WTC11 (cell line): ENCODE data around the gene VASN.

Experiments
- CBFB ChIP-seq: sonication (generic); formaldehyde crosslinking; IDR thresholded peaks from 2 replicates; pipeline ENCODE4 v1.8.1; 2022; ENCODE audit warnings: mild to moderate bottlenecking, low read depth, missing genetic modification reagents
- ESRRA ChIP-seq: sonication (generic); formaldehyde crosslinking; IDR thresholded peaks from 2 replicates; pipeline ENCODE4 v1.8.1; 2022; ENCODE audit warnings: mild to moderate bottlenecking, missing genetic modification reagents, borderline replicate concordance
- FOXP1 ChIP-seq: sonication (generic); formaldehyde crosslinking; IDR thresholded peaks from 2 replicates; pipeline ENCODE4 v1.8.0; 2022; ENCODE audit warnings: missing genetic modification reagents, mild to moderate bottlenecking, moderate library complexity, borderline replicate concordance
- NR3C1 ChIP-seq: sonication (generic); formaldehyde crosslinking; conservative IDR thresholded peaks from 2 replicates; pipeline ENCODE4 v1.8.1; 2023; ENCODE audit warnings: low read depth, mild to moderate bottlenecking, missing genetic modification reagents
- RELA ChIP-seq: sonication (generic); formaldehyde crosslinking; IDR thresholded peaks from 2 replicates; pipeline ENCODE4 v1.8.1; 2022; ENCODE audit warnings: missing genetic modification reagents, mild to moderate bottlenecking, borderline replicate concordance
- TEAD1 ChIP-seq: sonication (generic); formaldehyde crosslinking; IDR thresholded peaks from 2 replicates; pipeline ENCODE4 v1.8.0; 2022; ENCODE audit warnings: mild to moderate bottlenecking, missing genetic modification reagents
- ZNF423 ChIP-seq: fragments of 250-450 bp; sonication (Bioruptor Pico); IDR thresholded peaks from 2 replicates; pipeline ENCODE4 v2.1.2; 2022; ENCODE audit warnings: mild to moderate bottlenecking, moderate library complexity
- TF ChIP-seq, protein P1 (sequence below): sonication (generic); formaldehyde crosslinking; conservative IDR thresholded peaks from 2 replicates; pipeline ENCODE4 v1.8.1; 2022; ENCODE audit warnings: mild to moderate bottlenecking, missing genetic modification reagents
- TF ChIP-seq, protein P2 (sequence below): fragments of 200-600 bp; IDR thresholded peaks from 2 replicates; pipeline ENCODE4 v1.8.0; 2022; ENCODE audit warnings: antibody characterized with exemption
- TF ChIP-seq, protein P3 (sequence below): sonication (generic); formaldehyde crosslinking; IDR thresholded peaks from 2 replicates; pipeline ENCODE4 v1.8.0; 2023; ENCODE audit warnings: missing genetic modification reagents, mild to moderate bottlenecking, borderline replicate concordance
- TF ChIP-seq, protein P4 (sequence below): sonication (generic); formaldehyde crosslinking; IDR thresholded peaks from 2 replicates; pipeline ENCODE4 v1.8.1; 2022; ENCODE audit warnings: low read depth, missing genetic modification reagents, borderline replicate concordance
- TF ChIP-seq, protein P5 (sequence below): sonication (generic); formaldehyde crosslinking; IDR thresholded peaks from 2 replicates; pipeline ENCODE4 v1.8.1; 2023; ENCODE audit warnings: mild to moderate bottlenecking, moderate library complexity, missing genetic modification reagents

DNA sequence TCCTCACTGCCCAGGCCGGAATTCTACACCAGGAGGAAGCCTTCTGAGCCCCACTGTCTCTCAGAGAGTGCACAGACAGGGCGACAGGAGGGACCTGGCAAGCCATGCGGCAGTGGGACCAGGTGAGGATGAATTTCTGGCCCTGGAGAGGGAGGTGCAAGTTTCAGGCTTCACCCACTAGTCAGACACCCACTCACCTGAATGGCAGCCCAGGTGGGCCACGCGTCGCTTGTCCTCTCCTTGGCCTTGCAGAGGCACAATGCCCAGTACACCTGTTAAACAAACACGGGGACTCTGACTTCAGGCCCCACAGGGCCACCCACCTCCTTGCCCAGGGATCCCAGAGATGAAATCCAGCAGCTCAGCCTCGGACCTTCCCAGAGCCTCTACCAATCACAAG, 40.5 kb downstream of the VASN start:
- TF ChIP-seq TEAD1 (no peak), CBFB (CRISPR knock-in tag) (no peak), FOXP1 (no peak), NR3C1 (CRISPR knock-in tag) (no peak), ZNF423 (CRISPR knock-in tag) (no peak), RELA (no peak), ESRRA (CRISPR knock-in tag) (no peak)
- TF ChIP-seq, protein P1, sequence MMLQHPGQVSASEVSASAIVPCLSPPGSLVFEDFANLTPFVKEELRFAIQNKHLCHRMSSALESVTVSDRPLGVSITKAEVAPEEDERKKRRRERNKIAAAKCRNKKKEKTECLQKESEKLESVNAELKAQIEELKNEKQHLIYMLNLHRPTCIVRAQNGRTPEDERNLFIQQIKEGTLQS = no peak
- TF ChIP-seq, protein P2, sequence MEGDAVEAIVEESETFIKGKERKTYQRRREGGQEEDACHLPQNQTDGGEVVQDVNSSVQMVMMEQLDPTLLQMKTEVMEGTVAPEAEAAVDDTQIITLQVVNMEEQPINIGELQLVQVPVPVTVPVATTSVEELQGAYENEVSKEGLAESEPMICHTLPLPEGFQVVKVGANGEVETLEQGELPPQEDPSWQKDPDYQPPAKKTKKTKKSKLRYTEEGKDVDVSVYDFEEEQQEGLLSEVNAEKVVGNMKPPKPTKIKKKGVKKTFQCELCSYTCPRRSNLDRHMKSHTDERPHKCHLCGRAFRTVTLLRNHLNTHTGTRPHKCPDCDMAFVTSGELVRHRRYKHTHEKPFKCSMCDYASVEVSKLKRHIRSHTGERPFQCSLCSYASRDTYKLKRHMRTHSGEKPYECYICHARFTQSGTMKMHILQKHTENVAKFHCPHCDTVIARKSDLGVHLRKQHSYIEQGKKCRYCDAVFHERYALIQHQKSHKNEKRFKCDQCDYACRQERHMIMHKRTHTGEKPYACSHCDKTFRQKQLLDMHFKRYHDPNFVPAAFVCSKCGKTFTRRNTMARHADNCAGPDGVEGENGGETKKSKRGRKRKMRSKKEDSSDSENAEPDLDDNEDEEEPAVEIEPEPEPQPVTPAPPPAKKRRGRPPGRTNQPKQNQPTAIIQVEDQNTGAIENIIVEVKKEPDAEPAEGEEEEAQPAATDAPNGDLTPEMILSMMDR = no peak
- TF ChIP-seq, protein P3, sequence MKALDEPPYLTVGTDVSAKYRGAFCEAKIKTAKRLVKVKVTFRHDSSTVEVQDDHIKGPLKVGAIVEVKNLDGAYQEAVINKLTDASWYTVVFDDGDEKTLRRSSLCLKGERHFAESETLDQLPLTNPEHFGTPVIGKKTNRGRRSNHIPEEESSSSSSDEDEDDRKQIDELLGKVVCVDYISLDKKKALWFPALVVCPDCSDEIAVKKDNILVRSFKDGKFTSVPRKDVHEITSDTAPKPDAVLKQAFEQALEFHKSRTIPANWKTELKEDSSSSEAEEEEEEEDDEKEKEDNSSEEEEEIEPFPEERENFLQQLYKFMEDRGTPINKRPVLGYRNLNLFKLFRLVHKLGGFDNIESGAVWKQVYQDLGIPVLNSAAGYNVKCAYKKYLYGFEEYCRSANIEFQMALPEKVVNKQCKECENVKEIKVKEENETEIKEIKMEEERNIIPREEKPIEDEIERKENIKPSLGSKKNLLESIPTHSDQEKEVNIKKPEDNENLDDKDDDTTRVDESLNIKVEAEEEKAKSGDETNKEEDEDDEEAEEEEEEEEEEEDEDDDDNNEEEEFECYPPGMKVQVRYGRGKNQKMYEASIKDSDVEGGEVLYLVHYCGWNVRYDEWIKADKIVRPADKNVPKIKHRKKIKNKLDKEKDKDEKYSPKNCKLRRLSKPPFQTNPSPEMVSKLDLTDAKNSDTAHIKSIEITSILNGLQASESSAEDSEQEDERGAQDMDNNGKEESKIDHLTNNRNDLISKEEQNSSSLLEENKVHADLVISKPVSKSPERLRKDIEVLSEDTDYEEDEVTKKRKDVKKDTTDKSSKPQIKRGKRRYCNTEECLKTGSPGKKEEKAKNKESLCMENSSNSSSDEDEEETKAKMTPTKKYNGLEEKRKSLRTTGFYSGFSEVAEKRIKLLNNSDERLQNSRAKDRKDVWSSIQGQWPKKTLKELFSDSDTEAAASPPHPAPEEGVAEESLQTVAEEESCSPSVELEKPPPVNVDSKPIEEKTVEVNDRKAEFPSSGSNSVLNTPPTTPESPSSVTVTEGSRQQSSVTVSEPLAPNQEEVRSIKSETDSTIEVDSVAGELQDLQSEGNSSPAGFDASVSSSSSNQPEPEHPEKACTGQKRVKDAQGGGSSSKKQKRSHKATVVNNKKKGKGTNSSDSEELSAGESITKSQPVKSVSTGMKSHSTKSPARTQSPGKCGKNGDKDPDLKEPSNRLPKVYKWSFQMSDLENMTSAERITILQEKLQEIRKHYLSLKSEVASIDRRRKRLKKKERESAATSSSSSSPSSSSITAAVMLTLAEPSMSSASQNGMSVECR (CRISPR knock-in tag) = no peak
- TF ChIP-seq, protein P4, sequence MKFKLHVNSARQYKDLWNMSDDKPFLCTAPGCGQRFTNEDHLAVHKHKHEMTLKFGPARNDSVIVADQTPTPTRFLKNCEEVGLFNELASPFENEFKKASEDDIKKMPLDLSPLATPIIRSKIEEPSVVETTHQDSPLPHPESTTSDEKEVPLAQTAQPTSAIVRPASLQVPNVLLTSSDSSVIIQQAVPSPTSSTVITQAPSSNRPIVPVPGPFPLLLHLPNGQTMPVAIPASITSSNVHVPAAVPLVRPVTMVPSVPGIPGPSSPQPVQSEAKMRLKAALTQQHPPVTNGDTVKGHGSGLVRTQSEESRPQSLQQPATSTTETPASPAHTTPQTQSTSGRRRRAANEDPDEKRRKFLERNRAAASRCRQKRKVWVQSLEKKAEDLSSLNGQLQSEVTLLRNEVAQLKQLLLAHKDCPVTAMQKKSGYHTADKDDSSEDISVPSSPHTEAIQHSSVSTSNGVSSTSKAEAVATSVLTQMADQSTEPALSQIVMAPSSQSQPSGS (CRISPR knock-in tag) = no peak
- TF ChIP-seq, protein P5, sequence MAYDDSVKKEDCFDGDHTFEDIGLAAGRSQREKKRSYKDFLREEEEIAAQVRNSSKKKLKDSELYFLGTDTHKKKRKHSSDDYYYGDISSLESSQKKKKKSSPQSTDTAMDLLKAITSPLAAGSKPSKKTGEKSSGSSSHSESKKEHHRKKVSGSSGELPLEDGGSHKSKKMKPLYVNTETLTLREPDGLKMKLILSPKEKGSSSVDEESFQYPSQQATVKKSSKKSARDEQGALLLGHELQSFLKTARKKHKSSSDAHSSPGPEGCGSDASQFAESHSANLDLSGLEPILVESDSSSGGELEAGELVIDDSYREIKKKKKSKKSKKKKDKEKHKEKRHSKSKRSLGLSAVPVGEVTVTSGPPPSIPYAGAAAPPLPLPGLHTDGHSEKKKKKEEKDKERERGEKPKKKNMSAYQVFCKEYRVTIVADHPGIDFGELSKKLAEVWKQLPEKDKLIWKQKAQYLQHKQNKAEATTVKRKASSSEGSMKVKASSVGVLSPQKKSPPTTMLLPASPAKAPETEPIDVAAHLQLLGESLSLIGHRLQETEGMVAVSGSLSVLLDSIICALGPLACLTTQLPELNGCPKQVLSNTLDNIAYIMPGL (CRISPR knock-in tag) = no peak
